Body of pancreas (tissue), 4 donors: ENCODE measurements around the gene FRRS1L. TPM values are rescaled to one million over a fixed set of nuclear protein-coding genes. Genes with fewer than 3 reads are reported as not detected.

Experiments used
- ATAC-seq: fragments of 150-250 bp; one replicate; pipeline ENCODE4 v1.9.1; 2016
- DNase-seq, 4 donors: peaks; one replicate each; pipeline ENCODE4 v3.0.0-alpha.2; 2019
- H3K27ac ChIP-seq, 4 donors: fragments of 200-600 bp; sonication (generic); 1 replicate in 3 of 4; 2 replicates in 1 of 4; pipeline versions ENCODE4 v1.5.1 to v1.6.1; 2016 to 2019; ENCODE audit warnings: mild to moderate bottlenecking in 1 of 4, mixed read lengths in 1 of 4, moderate library complexity in 1 of 4
- H3K27me3 ChIP-seq, 2 donors: fragments of 200-600 bp; sonication (generic); one replicate each; pipeline ENCODE4 v1.6.0; 2016; ENCODE audit warnings: mild to moderate bottlenecking in 1 of 2
- H3K36me3 ChIP-seq, 2 donors: fragments of 200-600 bp; sonication (generic); replicated peaks in 1 of 2; 2 replicates each; pipeline ENCODE4 v1.5.1; 2016; ENCODE audit warnings: low read depth in 2 of 2; ENCODE audit not compliant: insufficient read depth in 1 of 2
- H3K4me1 ChIP-seq: fragments of 200-600 bp; sonication (generic); one replicate; pipeline ENCODE4 v1.6.0; 2016
- H3K4me3 ChIP-seq, 2 donors: fragments of 200-600 bp; sonication (generic); 1 replicate in 1 of 2; 2 replicates in 1 of 2; pipeline ENCODE4 v1.5.1; 2016 to 2019
- H3K9me3 ChIP-seq, 3 donors: fragments of 200-600 bp; sonication (generic); 1 replicate in 2 of 3; 2 replicates in 1 of 3; pipeline ENCODE4 v1.5.1; 2016
- POLR2A ChIP-seq, 3 donors: fragments of 450-650 bp; IDR thresholded peaks; one replicate each; pipeline ENCODE4 v1.6.1; 2016; ENCODE audit warnings: antibody characterized with exemption in 3 of 3, mild to moderate bottlenecking in 2 of 3
- whole genome bisulfite sequencing, 2 donors: methylation state at CpG; one replicate each; pipeline ENCODE4 v1.1.5; 2017; 5-methylcytosine and 5-hydroxymethylcytosine counted together
- intact Hi-C: fragments of 100-400 bp; cut with DNase I; formaldehyde crosslinking; loops from one replicate; pipeline ENCODE4 v1.15.1; 2023
- total RNA-seq, 2 donors: library from RNA; depleted of rRNA; stranded (reverse); fragments of >200 nt; gene quantifications; one replicate each; pipeline ENCODE4 v1.1.0, GENCODE V29; 2016
- TF ChIP-seq, protein P1 (sequence below), 7 experiments: fragments of 450-650 bp in 4 of 7; fragments of 200-600 bp in 3 of 7; sonication (generic) in 3 of 7; IDR thresholded peaks; one replicate each; pipeline ENCODE4 v1.5.1; 2016 to 2019; ENCODE audit warnings: antibody characterized with exemption in 7 of 7

Gene FRRS1L
- total RNA-seq, 2 donors from 2014 or later: 0.33 to 0.52 TPM

DNA sequence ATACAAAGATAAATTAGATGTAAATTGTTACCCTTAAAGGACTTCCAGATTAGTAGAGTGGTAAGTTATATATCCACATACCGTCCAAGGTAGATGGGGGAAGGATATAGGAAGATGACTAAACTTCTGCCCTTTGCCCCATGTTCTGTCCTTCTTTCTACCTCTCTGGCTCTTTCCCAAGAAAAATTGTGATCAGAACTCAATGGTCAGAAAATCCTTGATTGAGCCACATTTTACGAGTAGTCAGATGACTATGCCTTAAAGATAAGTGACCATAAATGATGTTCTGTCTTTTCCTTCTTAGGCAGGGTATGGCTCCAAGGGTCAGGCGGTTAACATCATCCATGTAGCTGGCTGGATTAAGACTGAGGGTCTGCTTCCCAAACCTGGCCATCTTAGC is 4.4 kb downstream of the FRRS1L start:
- 70 to 89% methylated on average over 3 of the region's 3 CpGs for WGBS, 2 donors
- H3K27me3 ChIP-seq: no peaks in the 10 kb centered on the region
- H3K4me1 ChIP-seq: peaks cover 4% of the 10 kb centered on the region
- intact Hi-C loops: no loop called here
- H3K9me3 ChIP-seq: no peaks in the 10 kb centered on the region
- TF ChIP-seq POLR2A (IDR thresholded peaks at IDR 0.05): no peak
- TF ChIP-seq, protein P1, sequence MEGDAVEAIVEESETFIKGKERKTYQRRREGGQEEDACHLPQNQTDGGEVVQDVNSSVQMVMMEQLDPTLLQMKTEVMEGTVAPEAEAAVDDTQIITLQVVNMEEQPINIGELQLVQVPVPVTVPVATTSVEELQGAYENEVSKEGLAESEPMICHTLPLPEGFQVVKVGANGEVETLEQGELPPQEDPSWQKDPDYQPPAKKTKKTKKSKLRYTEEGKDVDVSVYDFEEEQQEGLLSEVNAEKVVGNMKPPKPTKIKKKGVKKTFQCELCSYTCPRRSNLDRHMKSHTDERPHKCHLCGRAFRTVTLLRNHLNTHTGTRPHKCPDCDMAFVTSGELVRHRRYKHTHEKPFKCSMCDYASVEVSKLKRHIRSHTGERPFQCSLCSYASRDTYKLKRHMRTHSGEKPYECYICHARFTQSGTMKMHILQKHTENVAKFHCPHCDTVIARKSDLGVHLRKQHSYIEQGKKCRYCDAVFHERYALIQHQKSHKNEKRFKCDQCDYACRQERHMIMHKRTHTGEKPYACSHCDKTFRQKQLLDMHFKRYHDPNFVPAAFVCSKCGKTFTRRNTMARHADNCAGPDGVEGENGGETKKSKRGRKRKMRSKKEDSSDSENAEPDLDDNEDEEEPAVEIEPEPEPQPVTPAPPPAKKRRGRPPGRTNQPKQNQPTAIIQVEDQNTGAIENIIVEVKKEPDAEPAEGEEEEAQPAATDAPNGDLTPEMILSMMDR (IDR thresholded peaks at IDR 0.05): no peak
- no peak overlapping the region for H3K4me3 ChIP-seq
- DNase-seq (no peak), ATAC-seq (no peak)
- H3K36me3 ChIP-seq: no peaks in the 10 kb centered on the region
- no peak overlapping the region for H3K27ac ChIP-seq

DNA sequence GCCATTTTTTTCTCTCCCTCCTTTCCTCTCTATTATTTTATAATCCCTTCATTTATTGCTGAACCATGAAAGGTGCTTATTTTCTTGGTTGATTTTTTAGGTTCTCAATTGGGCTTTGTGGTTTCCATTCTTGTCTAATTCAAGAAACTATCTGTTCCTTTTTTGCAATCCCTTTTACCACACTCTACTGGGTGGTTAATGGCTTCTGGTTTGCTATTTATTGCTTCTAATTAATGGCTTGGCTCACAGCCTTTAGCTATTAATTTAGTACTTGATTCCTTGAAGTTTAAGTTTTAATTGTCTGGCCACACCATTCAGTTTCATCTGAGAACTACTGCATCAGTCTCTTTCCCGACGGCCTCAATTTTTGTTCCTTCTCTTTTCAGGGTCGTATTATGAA is 5.6 kb downstream of the FRRS1L start:
- Histone ChIP-seq H3K4me3 (no peak overlapping the region), H3K27me3 (no peaks in the 10 kb centered on the region), H3K9me3 (no peaks in the 10 kb centered on the region), H3K36me3 (no peaks in the 10 kb centered on the region), H3K4me1 (no peaks in the 10 kb centered on the region), H3K27ac (no peak overlapping the region)
- TF ChIP-seq, protein P1 (IDR thresholded peaks at IDR 0.05): no peak
- no peak for TF ChIP-seq POLR2A (IDR thresholded peaks at IDR 0.05)
- 86 to 92% methylated on average over 3 of the region's 3 CpGs for WGBS, 2 donors
- ATAC-seq (no peak), DNase-seq (no peak)
- intact Hi-C loops: no loop called here

DNA sequence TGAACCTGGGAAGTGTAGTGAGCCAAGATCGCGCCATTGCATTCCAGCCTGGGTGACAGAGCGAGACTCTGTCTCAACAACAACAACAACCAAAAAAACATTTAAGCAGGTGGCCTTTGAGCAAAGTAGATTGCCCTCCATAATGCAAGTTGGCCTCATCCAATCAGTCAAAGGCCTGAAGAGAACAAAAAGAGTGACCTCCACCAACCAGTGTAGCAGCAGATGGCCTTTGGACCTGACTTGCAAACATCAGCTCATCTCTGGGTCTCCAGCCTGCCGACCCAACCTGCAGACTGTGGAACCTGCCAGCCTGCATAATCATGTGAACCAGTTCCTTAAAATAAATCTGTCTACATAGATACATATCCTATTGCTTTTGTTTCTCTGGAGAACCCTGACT is 7.5 kb downstream of the FRRS1L start:
- TF ChIP-seq, protein P1 (IDR thresholded peaks at IDR 0.05): no peak
- no peak for TF ChIP-seq POLR2A (IDR thresholded peaks at IDR 0.05)
- no peaks in the 10 kb centered on the region for H3K9me3 ChIP-seq
- no peak overlapping the region for H3K4me3 ChIP-seq
- no peaks in the 10 kb centered on the region for H3K4me1 ChIP-seq
- WGBS, 2 donors: 78 to 83% methylated on average over 3 to 4 of the region's 4 CpGs
- H3K36me3 ChIP-seq: no peaks in the 10 kb centered on the region
- ATAC-seq (no peak), DNase-seq (no peak)
- no peaks in the 10 kb centered on the region for H3K27me3 ChIP-seq
- H3K27ac ChIP-seq: no peak overlapping the region
- intact Hi-C loops: no loop called here

DNA sequence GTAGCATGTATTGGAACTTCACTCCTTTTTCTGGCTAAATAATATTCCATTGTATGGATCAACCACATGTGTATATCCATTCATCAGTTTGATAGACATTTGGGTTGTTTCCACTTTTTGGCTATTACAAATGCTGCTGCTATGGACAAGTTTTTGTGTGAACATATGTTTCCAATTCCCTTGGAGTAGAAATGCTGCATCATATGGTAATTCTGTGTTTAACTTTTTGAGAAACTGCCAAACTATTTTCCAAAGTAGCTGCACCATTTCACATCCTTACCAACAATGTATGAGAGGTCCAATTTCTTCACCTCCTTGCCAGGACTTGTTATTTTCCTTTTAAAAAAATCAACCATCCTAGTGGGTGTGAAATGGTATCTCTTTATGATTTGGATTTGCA is 8.4 kb downstream of the FRRS1L start:
- Histone ChIP-seq H3K9me3 (no peaks in the 10 kb centered on the region), H3K4me1 (no peaks in the 10 kb centered on the region), H3K27me3 (no peaks in the 10 kb centered on the region), H3K27ac (no peak overlapping the region), H3K4me3 (no peak overlapping the region), H3K36me3 (no peaks in the 10 kb centered on the region)
- intact Hi-C loops: no loop called here
- TF ChIP-seq, protein P1 (IDR thresholded peaks at IDR 0.05): no peak
- TF ChIP-seq POLR2A (IDR thresholded peaks at IDR 0.05): no peak
- no peak for DNase-seq
- ATAC-seq: no peak

DNA sequence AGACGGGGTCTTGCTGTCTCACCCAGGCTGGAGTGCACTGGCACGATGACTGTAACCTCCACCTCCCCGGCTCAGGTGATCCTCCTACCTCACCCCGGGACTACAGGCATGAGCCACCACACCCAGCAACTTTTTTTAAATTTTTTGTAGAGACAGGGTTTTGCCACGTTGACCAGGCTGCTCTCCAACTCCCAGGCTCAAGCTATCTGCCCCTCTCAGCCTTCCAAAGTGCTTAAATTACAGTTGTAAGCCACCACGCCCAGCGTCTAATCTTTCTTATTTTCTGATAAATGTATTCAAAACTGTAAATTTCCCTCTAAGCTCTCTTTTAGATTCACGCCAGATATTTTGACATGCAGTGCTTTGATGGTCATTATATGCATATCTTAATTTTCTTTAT is 10.3 kb downstream of the FRRS1L start:
- intact Hi-C loops: no loop called here
- Histone ChIP-seq H3K4me3 (no peak overlapping the region), H3K4me1 (no peaks in the 10 kb centered on the region), H3K27me3 (no peaks in the 10 kb centered on the region), H3K27ac (no peak overlapping the region), H3K9me3 (no peaks in the 10 kb centered on the region), H3K36me3 (no peaks in the 10 kb centered on the region)
- 71 to 72% methylated on average over 8 of the region's 8 CpGs for WGBS, 2 donors
- ATAC-seq (no peak), DNase-seq (no peak)
- no peak for TF ChIP-seq POLR2A (IDR thresholded peaks at IDR 0.05)
- TF ChIP-seq, protein P1 (IDR thresholded peaks at IDR 0.05): no peak
